Measurements from ENCODE around the gene RPUSD1.

DNA sequence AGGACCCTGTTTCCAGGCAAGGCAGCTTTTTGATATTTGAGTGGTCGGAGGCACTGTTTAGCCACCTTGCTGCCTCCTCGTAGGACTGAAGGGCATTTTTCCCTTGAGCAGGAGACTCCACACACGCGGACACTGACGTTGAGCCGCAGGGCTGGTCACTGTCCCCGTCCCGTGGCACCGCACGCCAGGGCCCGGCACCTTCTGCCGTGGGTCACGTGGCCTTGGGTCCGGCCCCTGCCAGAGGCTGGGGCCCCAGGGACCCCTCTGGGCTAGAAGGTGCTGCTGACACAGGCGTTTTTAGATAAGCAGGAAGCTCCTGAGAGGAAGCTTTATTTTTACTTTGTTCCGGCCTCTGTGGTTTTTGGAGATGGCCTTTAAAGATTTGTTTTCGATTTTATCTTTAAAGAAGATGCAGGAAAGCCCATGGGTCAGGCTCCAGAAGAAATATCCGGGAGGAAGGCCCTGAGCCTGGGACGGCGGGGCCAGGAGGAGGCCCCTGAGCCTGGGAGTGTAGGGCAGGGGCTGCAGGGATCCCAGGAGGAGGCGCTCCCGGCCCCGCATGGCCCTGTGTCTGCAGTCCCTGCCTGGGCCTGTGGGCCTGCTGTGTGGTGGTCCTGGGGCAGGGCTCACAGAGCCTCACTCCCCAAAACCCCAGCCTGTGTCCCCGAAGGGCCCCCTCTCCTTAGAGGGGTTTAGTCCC is 42.8 kb upstream of the RPUSD1 start:
- TF ChIP-seq, protein P1, sequence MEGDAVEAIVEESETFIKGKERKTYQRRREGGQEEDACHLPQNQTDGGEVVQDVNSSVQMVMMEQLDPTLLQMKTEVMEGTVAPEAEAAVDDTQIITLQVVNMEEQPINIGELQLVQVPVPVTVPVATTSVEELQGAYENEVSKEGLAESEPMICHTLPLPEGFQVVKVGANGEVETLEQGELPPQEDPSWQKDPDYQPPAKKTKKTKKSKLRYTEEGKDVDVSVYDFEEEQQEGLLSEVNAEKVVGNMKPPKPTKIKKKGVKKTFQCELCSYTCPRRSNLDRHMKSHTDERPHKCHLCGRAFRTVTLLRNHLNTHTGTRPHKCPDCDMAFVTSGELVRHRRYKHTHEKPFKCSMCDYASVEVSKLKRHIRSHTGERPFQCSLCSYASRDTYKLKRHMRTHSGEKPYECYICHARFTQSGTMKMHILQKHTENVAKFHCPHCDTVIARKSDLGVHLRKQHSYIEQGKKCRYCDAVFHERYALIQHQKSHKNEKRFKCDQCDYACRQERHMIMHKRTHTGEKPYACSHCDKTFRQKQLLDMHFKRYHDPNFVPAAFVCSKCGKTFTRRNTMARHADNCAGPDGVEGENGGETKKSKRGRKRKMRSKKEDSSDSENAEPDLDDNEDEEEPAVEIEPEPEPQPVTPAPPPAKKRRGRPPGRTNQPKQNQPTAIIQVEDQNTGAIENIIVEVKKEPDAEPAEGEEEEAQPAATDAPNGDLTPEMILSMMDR (IDR thresholded peaks at IDR 0.05), result no peak
- no peak for TF ChIP-seq POLR2AphosphoS5 (IDR thresholded peaks at IDR 0.05)
- TF ChIP-seq POLR2A (IDR thresholded peaks at IDR 0.05), result no peak

All from upper lobe of left lung (tissue), 4 donors.